GM18498 (cell line): Measurements from ENCODE around the gene ME2.
"Not testable (repeated sequence)": the region's sequence is repeated elsewhere in the genome, so short reads cannot be mapped to it uniquely, and the experiment has no call there.

Source experiments
- ATAC-seq: cut with Tn5 transposase; IDR thresholded peaks from one replicate; pipeline ENCODE4 v1.9.1; 2021; ENCODE audit warnings: mild to moderate bottlenecking, moderate library complexity; ENCODE audit not compliant: unreplicated experiment

ME2 gene

GRCh38 chr18:50969448-50969847, 90.5 kb downstream of the ME2 start:
- ATAC-seq: no peak

GRCh38 chr18:50970006-50970405, 91.1 kb downstream of the ME2 start:
- no peak for ATAC-seq

- not testable (repeated sequence) for ATAC-seq
Observed at GRCh38 chr18:50972404-50972803, 93.5 kb downstream of the ME2 start.

GRCh38 chr18:50973367-50974126, 94.6 kb downstream of the ME2 start:
- no peak for ATAC-seq

GRCh38 chr18:50977037-50977760, 98.3 kb downstream of the ME2 start:
- ATAC-seq: no peak

- no peak for ATAC-seq
Observed at GRCh38 chr18:50981381-50981780, 102.5 kb downstream of the ME2 start.

GRCh38 chr18:50982086-50982801, 103.3 kb downstream of the ME2 start:
- ATAC-seq: no peak

GRCh38 chr18:50982802-50983179, 103.9 kb downstream of the ME2 start:
- ATAC-seq: no peak

GRCh38 chr18:50986360-50987087, 107.6 kb downstream of the ME2 start:
- no peak for ATAC-seq

GRCh38 chr18:50987261-50987660, 108.3 kb downstream of the ME2 start:
- no peak for ATAC-seq

GRCh38 chr18:50989711-50990110, 110.8 kb downstream of the ME2 start:
- no peak for ATAC-seq

GRCh38 chr18:50992351-50992762, 113.4 kb downstream of the ME2 start:
- ATAC-seq: no peak

GRCh38 chr18:50994031-50994430, 115.1 kb downstream of the ME2 start:
- ATAC-seq: no peak

GRCh38 chr18:51003174-51003573, 124.3 kb downstream of the ME2 start:
- ATAC-seq: not testable (repeated sequence)
